Mucosa of gallbladder (tissue), 1 donor: ENCODE data around the gene DUSP28. TPM values are rescaled to one million over a fixed set of nuclear protein-coding genes. Genes with fewer than 3 reads are reported as not detected.

ENCODE experiments used
- DNase-seq: peaks from one replicate; pipeline ENCODE4 v3.0.0-alpha.2; 2020; ENCODE audit warnings: low spot score
- total RNA-seq: library from RNA; stranded (reverse); gene quantifications from one replicate; pipeline ENCODE4 v1.2.1, GENCODE V29; 2021
- donor health status: DM: no; HTN: no; CAD: no.

The DUSP28 gene
- total RNA-seq, 1 donor from 2014 or later, result 4.0 TPM

- DNase-seq, result no peak
Observed at GRCh38 chr2:240585681-240586197, 25.6 kb downstream of the DUSP28 start.

- DNase-seq, result peak; percentile 99
Observed at GRCh38 chr2:240586198-240586918, 26.2 kb downstream of the DUSP28 start, which contains the start of gene CAPN10. Gene CAPN10, plus strand, starts transcription at chr2:240586734. Its CDS starts 178 bp downstream, at chr2:240586912.

DNA sequence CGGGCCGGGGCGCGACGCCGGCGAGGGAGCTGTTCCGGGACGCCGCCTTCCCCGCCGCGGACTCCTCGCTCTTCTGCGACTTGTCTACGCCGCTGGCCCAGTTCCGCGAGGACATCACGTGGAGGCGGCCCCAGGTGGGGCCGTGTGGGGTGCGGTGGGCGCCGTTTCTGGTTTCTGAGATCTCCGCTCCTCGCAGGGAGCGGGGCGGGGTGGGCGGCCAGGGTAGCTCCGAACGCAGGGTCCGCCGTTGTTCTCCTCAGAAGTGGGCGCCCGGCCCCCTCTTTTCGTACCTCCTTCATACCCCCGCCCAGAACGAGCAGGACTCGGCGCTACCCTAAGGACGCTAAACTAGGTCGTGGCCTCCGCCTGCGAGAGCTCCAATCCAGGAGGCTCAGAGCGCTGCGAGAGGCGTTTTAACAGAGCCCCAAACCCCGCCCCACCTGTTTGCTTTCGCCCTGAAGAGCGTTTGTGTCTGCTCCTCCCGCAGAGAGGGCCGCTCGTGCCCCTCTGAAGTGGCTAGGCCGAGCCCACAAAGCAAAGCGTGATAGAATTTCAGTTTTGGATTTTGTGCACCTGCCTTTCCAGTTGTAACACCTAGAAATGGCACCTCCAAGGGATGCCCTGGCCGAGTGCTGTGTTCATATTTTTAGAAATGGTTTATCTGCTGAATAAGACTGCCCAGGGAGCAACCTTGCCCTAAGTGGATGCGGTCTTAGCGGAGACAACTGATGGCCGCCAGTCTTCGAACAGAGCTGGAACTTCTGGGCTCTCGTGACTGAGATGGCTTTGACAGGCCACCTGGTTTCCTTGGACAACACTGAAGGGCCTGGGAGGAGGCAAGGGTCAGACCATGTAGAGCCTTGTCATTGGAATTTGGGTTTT, 27.0 kb downstream of the DUSP28 start:
- DNase-seq, result no peak

GRCh38 chr2:240588006-240588655, 28.0 kb downstream of the DUSP28 start:
- no peak for DNase-seq

GRCh38 chr2:240588669-240589068, 28.5 kb downstream of the DUSP28 start:
- no peak for DNase-seq

DNA sequence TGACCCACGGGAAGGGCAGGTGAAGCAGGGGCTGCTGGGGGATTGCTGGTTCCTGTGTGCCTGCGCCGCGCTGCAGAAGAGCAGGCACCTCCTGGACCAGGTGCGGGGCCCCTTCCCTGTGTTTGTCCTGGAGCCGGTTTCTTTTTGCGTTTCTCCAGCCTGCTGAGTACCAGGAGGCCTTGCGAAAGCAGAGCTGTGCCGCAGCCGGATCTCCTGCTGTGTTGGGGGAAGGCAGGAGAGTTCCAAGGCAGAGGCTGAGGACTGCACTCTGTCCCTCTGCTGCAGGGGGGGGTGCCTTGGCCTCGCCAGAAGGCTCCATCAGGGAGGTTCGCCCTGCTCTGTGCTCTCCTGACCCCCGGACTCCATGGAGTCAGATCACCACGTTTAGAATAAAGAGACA, 29.2 kb downstream of the DUSP28 start:
- no peak for DNase-seq

GRCh38 chr2:240589850-240590525, 29.8 kb downstream of the DUSP28 start:
- DNase-seq, result no peak

- no peak for DNase-seq
Observed at GRCh38 chr2:240590681-240591111, 30.5 kb downstream of the DUSP28 start.

GRCh38 chr2:240591226-240591625, 31.1 kb downstream of the DUSP28 start:
- DNase-seq, result no peak

DNA sequence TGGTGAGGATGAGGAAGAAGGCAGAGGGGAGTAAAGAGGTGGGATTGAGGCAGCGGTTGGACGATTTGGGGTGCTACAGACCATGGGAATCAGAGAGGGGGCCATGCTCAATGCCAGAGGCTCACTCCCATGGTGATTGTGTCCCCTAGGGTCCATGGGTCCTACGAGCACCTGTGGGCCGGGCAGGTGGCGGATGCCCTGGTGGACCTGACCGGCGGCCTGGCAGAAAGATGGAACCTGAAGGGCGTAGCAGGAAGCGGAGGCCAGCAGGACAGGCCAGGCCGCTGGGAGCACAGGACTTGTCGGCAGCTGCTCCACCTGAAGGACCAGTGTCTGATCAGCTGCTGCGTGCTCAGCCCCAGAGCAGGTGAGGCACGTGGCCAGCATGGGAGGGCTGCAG, 31.6 kb downstream of the DUSP28 start:
- no peak for DNase-seq

DNA sequence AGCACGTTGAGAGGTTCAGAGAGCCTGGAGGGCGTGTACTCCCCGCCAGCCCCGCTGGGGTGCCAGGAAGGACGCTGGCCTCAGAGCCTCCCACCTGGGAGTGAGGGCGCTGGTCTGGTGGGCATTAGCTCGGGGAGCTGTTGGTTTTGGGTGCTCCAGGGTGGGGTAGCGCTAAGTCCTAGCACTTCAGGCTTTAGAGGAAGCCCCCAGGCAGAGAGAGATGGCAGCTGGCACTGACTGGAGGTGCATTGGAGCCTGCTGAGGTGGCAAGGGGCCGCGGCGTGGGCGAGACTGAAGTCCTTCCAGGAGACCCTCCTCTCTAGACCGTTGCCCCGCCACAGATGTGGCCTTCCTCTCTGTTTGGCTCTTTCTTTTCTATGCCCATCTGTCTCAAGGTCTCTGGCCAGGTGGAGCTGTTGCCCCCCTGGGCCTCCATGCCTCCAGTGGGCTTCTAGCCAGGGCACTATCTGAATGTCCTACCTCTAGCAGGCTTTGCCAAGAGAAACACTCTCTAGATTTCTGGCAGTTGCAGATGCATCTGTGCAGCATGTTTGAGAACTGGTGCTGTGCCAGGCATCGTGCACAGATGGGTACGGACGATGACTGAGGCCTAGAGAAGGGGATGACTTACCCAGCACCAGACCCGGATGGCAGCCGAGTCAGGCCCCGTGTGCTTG, 33.0 kb downstream of the DUSP28 start:
- DNase-seq, result no peak

- DNase-seq, result no peak
Observed at GRCh38 chr2:240593703-240594451, 33.7 kb downstream of the DUSP28 start.

- no peak for DNase-seq
Observed at GRCh38 chr2:240594511-240595380, 34.6 kb downstream of the DUSP28 start.

- DNase-seq, result no peak
Observed at GRCh38 chr2:240595381-240596079, 35.4 kb downstream of the DUSP28 start.

DNA sequence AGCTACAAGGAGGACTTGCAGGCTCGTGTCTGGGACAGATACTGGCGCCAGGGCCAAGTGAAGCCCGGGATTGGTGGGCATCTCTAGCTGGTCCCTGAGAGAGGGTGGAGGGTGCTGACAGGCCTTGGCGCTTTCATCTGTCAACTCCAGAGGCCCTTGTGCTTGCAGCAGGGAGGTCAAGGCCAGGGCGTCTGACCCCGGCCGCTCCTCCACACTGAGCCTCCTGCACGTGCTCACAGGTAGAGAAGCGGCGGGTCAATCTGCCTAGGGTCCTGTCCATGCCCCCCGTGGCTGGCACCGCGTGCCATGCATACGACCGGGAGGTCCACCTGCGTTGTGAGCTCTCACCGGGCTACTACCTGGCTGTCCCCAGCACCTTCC, 35.9 kb downstream of the DUSP28 start:
- no peak for DNase-seq

GRCh38 chr2:240596491-240596931, 36.4 kb downstream of the DUSP28 start:
- no peak for DNase-seq

DNA sequence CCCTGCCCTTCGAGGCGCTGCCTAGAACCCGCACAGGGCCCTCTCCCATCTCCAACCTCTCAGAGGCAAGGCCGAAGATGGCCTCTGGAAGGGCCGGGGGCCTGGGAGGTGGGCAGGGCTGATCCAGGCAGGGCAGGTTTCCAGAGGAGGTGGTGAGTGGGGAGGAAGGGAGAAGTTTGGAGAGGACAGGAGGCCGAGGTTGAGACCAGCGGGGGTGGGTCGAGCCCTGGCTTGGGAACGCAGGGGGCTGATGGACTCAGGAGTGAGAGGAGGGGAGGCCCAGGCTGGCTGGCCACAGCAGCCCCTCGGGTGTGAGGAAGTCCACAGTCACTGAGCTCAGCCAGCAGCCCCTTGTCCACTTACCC, 36.9 kb downstream of the DUSP28 start:
- DNase-seq, result no peak

- no peak for DNase-seq
Observed at GRCh38 chr2:240597419-240598181, 37.4 kb downstream of the DUSP28 start.
